ENCODE results near the gene STRN4.

GRCh38 chr19:46715975-46716671, 30.1 kb downstream of the STRN4 start:
- TF ChIP-seq POLR2AphosphoS5 (IDR thresholded peaks at IDR 0.05), result no peak
- peak in 2 of 6 experiments; percentile 3 to 18 for TF ChIP-seq CTCF (IDR thresholded peaks at IDR 0.05)
